Liver (tissue), 9 donors: ENCODE results near the gene ZNF346. TPM values are rescaled to one million over a fixed set of nuclear protein-coding genes. Genes with fewer than 3 reads are reported as not detected.

Experiments
- DNase-seq: peaks from one replicate; pipeline ENCODE4 v3.0.0-alpha.2; 2017; ENCODE audit warnings: low spot score
- H3K27ac ChIP-seq, 2 donors: one replicate each; pipeline ENCODE4 v1.7.0; 2013; ENCODE audit warnings: inconsistent platforms in 2 of 2, low read length in 2 of 2, control low read depth in 1 of 2, low read depth in 1 of 2, mild to moderate bottlenecking in 1 of 2
- H3K27me3 ChIP-seq, 4 donors: one replicate each; pipeline versions ENCODE4 v1.6.1 to v1.7.0; 2013; ENCODE audit warnings: low read length in 3 of 4, inconsistent platforms in 1 of 4, mild to moderate bottlenecking in 1 of 4, moderate library complexity in 1 of 4; ENCODE audit not compliant: control insufficient read depth in 4 of 4, insufficient read depth in 4 of 4
- H3K36me3 ChIP-seq, 4 donors: one replicate each; pipeline versions ENCODE4 v1.6.1 to v1.7.0; 2013; ENCODE audit warnings: low read length in 3 of 4, mild to moderate bottlenecking in 3 of 4, low read depth in 1 of 4, moderate library complexity in 1 of 4; ENCODE audit not compliant: control insufficient read depth in 4 of 4, insufficient read depth in 3 of 4
- H3K4me1 ChIP-seq, 4 donors: one replicate each; pipeline versions ENCODE4 v1.6.1 to v1.7.0; 2013; ENCODE audit warnings: low read length in 3 of 4, mild to moderate bottlenecking in 3 of 4, moderate library complexity in 1 of 4; ENCODE audit not compliant: control insufficient read depth in 4 of 4, insufficient read depth in 4 of 4
- H3K4me3 ChIP-seq, 3 donors: one replicate each; pipeline versions ENCODE4 v1.6.1 to v1.7.0; 2013; ENCODE audit warnings: low read length in 3 of 3, control low read depth in 1 of 3, low read depth in 1 of 3, mild to moderate bottlenecking in 1 of 3
- H3K9ac ChIP-seq, 2 donors: one replicate each; pipeline ENCODE4 v1.7.0; 2013; ENCODE audit warnings: low read length in 2 of 2, mild to moderate bottlenecking in 2 of 2, moderate library complexity in 2 of 2, control low read depth in 1 of 2, low read depth in 1 of 2
- H3K9me3 ChIP-seq, 4 donors: one replicate each; pipeline versions ENCODE4 v1.6.1 to v1.7.0; 2013; ENCODE audit warnings: low read length in 3 of 4; ENCODE audit not compliant: control insufficient read depth in 4 of 4
- CTCF ChIP-seq: fragments of 150-350 bp; IDR thresholded peaks from 2 replicates; pipeline ENCODE4 v1.5.1; 2017; ENCODE audit warnings: improper control_type of control experiment, low read depth, low read length; ENCODE audit not compliant: missing input control
- EGR1 ChIP-seq, 2 donors: IDR thresholded peaks; 2 replicates each; pipeline ENCODE4 v1.6.1; 2016 to 2018; ENCODE audit warnings: antibody characterized with exemption in 2 of 2, low read depth in 2 of 2
- FOXA1 ChIP-seq: IDR thresholded peaks from 2 replicates; pipeline ENCODE4 v1.6.1; 2016; ENCODE audit warnings: antibody characterized with exemption
- GABPA ChIP-seq, 2 donors: IDR thresholded peaks in 1 of 2; conservative IDR thresholded peaks in 1 of 2; 2 replicates each; pipeline ENCODE4 v1.6.1; 2016; ENCODE audit warnings: antibody characterized with exemption in 2 of 2, mild to moderate bottlenecking in 1 of 2, moderate library complexity in 1 of 2
- HNF4A ChIP-seq, 2 donors: conservative IDR thresholded peaks; 2 replicates each; pipeline ENCODE4 v1.6.1; 2016; ENCODE audit warnings: antibody characterized with exemption in 2 of 2, mild to moderate bottlenecking in 2 of 2
- MAX ChIP-seq: IDR thresholded peaks from 2 replicates; pipeline ENCODE4 v1.6.1; 2016; ENCODE audit warnings: antibody characterized with exemption
- RAD21 ChIP-seq, 2 donors: IDR thresholded peaks; 2 replicates each; pipeline ENCODE4 v1.6.1; 2016; ENCODE audit warnings: antibody characterized with exemption in 2 of 2, mild to moderate bottlenecking in 2 of 2
- REST ChIP-seq: IDR thresholded peaks from 2 replicates; pipeline ENCODE4 v1.6.1; 2016; ENCODE audit warnings: antibody characterized with exemption, mild to moderate bottlenecking
- RXRA ChIP-seq, 2 donors: IDR thresholded peaks; 2 replicates each; pipeline ENCODE4 v1.6.1; 2017 to 2018; ENCODE audit warnings: antibody characterized with exemption in 2 of 2, mild to moderate bottlenecking in 1 of 2
- TAF1 ChIP-seq: conservative IDR thresholded peaks from 2 replicates; pipeline ENCODE4 v1.6.1; 2016; ENCODE audit warnings: antibody characterized with exemption, mild to moderate bottlenecking
- YY1 ChIP-seq: IDR thresholded peaks from 2 replicates; pipeline ENCODE4 v1.6.1; 2016; ENCODE audit warnings: antibody characterized with exemption, mild to moderate bottlenecking
- WGBS: extraction: QIAGEN DNeasy Blood & Tissue Kit; methylation state at CpG from one replicate; pipeline ENCODE4 v1.1.7; 2013; 5-methylcytosine and 5-hydroxymethylcytosine counted together
- polyA plus RNA-seq, 2 donors: library from polyadenylated mRNA; stranded (reverse) in 1 of 2; unstranded in 1 of 2; fragments of 200-250 nt in 1 of 2; fragments of >200 nt in 1 of 2; fragmentation: Nextera tagmentation in 1 of 2; extraction: Ambion mirVana in 1 of 2; gene quantifications; one replicate each; pipeline versions ENCODE4 v1.2.1 to v1.2.3, GENCODE V29; 2013 to 2015
- total RNA-seq, 2 donors: library from RNA; depleted of rRNA; stranded (reverse); fragments of >200 nt; gene quantifications; one replicate each; pipeline ENCODE4 v1.2.3, GENCODE V29; 2014
- donor health status: healthy.
- donor health status: healthy.
- donor health status: healthy.
- donor health status: healthy.
- donor health status: healthy.

ZNF346 gene
- total and polyA plus RNA-seq, 4 donors: 3.7 to 11.0 (median 6.4) TPM

GRCh38 chr5:177093082-177093712, 70.7 kb downstream of the ZNF346 start:
- no peak for TF ChIP-seq GABPA (IDR thresholded peaks at IDR 0.05 in 1 of 2, conservative IDR thresholded peaks at IDR 0.05 in 1 of 2)
- no peak for TF ChIP-seq RAD21 (IDR thresholded peaks at IDR 0.05)
- no peak for TF ChIP-seq EGR1 (IDR thresholded peaks at IDR 0.05; ENCODE audit: low read depth in 2 of 2)
- no peak for TF ChIP-seq YY1
- no peak for TF ChIP-seq FOXA1
- TF ChIP-seq TAF1: no peak
- no peak for TF ChIP-seq HNF4A (conservative IDR thresholded peaks at IDR 0.05)
- no peak for DNase-seq
- 87% methylated on average over 40 of the region's 40 CpGs for WGBS
- Histone ChIP-seq H3K36me3 (peaks cover 3 to 17% (median 8%) of the 10 kb centered on the region in 4 donors), H3K9ac (no peak overlapping the region), H3K9me3 (no peaks in the 10 kb centered on the region), H3K4me3 (no peak overlapping the region), H3K27me3 (no peaks in the 10 kb centered on the region), H3K27ac (no peak overlapping the region), H3K4me1 (peaks cover 17 to 76% (median 61%) of the 10 kb centered on the region in 4 donors)

- Histone ChIP-seq H3K9me3 (no peaks in the 10 kb centered on the region), H3K36me3 (peaks cover 3 to 17% (median 8%) of the 10 kb centered on the region in 4 donors), H3K27me3 (no peaks in the 10 kb centered on the region), H3K9ac (no peak overlapping the region), H3K4me1 (peaks cover 14 to 70% (median 55%) of the 10 kb centered on the region in 4 donors), H3K4me3 (no peak overlapping the region), H3K27ac (peak overlapping the region in 1 of 2 donors; percentile 42)
- TF ChIP-seq MAX: no peak
- TF ChIP-seq CTCF: no peak
- no peak for TF ChIP-seq HNF4A (conservative IDR thresholded peaks at IDR 0.05)
- TF ChIP-seq REST: no peak
- no peak for TF ChIP-seq RXRA (IDR thresholded peaks at IDR 0.05)
- TF ChIP-seq YY1: no peak
- DNase-seq: no peak
- WGBS: 92% methylated on average over 6 of the region's 6 CpGs
These were observed 71.3 kb downstream of the ZNF346 start for GRCh38 chr5:177093803-177094202.
